K562 (cell line): ENCODE data around the gene FAM83F. TPM values are rescaled to one million over a fixed set of nuclear protein-coding genes. Genes with fewer than 3 reads are reported as not detected.

ENCODE experiments used
- ATAC-seq: fragments of 200-7000 bp; cut with Tn5 transposase; 3 replicates; pipeline ENCODE4 v1.9.1; 2020; ENCODE audit warnings: moderate library complexity
- BruUV-seq: library from RNA; stranded (reverse); fragments of 400-500 nt; replicated peaks from 2 replicates; lab custom pipeline; 2021; lab: Mats Ljungman, UMichigan
- CTCF ChIA-PET: fragments of 300-600 bp; formaldehyde crosslinking; extraction: SDS; loops from one replicate; lab custom pipeline; 2021; ENCODE audit warnings: low intra/inter-chr PET ratio; lab: Yijun Ruan, JAX
- POLR2A ChIA-PET: fragments of 300-600, 350-650 bp; sonication (Branson Sonifier 250); formaldehyde crosslinking; extraction: SDS; loops from one replicate; lab custom pipeline; 2021; ENCODE audit warnings: antibody characterized with exemption, inconsistent platforms; lab: Yijun Ruan, JAX
- DNase-seq, 4 experiments: peaks; one replicate each; pipeline versions ENCODE4 v3.0.0 to v3.0.0-alpha.2; 2011 to 2018; ENCODE audit warnings: low spot score in 3 of 4, mixed read lengths in 3 of 4; ENCODE audit errors: extremely low read depth in 1 of 4
- FAIRE-seq: peaks from 2 replicates; lab custom pipeline; 2011; peaks lifted over from hg19 to GRCh38; lab: Jason Lieb, UNC
- H2AFZ ChIP-seq: 2 replicates; pipeline ENCODE4 v1.6.0; 2011; ENCODE audit warnings: low read depth, low read length, control low read depth, inconsistent platforms
- H3K27ac ChIP-seq: fragments of 200-600 bp; 3 replicates; pipeline ENCODE4 v1.8.0; 2011; ENCODE audit warnings: low read depth, mild to moderate bottlenecking, control low read depth, inconsistent platforms, low read length, moderate library complexity, mixed read lengths; ENCODE audit errors: extremely low read depth
- H3K27me3 ChIP-seq, 2 experiments: fragments of 300-600 bp in 1 of 2; 2 replicates in 1 of 2; 3 replicates in 1 of 2; pipeline versions ENCODE4 v1.6.0 to v1.8.0; 2011; ENCODE audit warnings: inconsistent platforms in 2 of 2, low read length in 2 of 2, mild to moderate bottlenecking in 1 of 2, mixed read lengths in 1 of 2, moderate library complexity in 1 of 2; ENCODE audit not compliant: control insufficient read depth in 2 of 2, insufficient read depth in 2 of 2
- H3K36me3 ChIP-seq: fragments of 300-600 bp; 3 replicates; pipeline ENCODE4 v1.8.0; 2011; ENCODE audit warnings: mild to moderate bottlenecking, low read length, inconsistent platforms; ENCODE audit not compliant: control insufficient read depth, insufficient read depth
- H3K4me1 ChIP-seq, 2 experiments: fragments of 200-600 bp in 1 of 2; replicated peaks in 1 of 2; 2 replicates in 1 of 2; 3 replicates in 1 of 2; pipeline versions ENCODE4 v1.5.1 to v1.8.0; 2011; ENCODE audit warnings: inconsistent platforms in 2 of 2, low read length in 2 of 2, mild to moderate bottlenecking in 1 of 2, mixed read lengths in 1 of 2, moderate library complexity in 1 of 2; ENCODE audit not compliant: control insufficient read depth in 2 of 2, insufficient read depth in 2 of 2
- H3K4me2 ChIP-seq: 2 replicates; pipeline ENCODE4 v1.6.1; 2011; ENCODE audit warnings: low read length, control low read depth, inconsistent platforms, mixed read lengths; ENCODE audit not compliant: insufficient read depth
- H3K4me3 ChIP-seq: fragments of 200-600 bp; sonication (generic), shearing (Covaris generic); 2 replicates; pipeline ENCODE4 v1.5.1; 2016; ENCODE audit warnings: control low read depth, inconsistent platforms
- H3K79me2 ChIP-seq: fragments of 200-600 bp; 3 replicates; pipeline ENCODE4 v1.8.0; 2011; ENCODE audit warnings: low read length, inconsistent platforms; ENCODE audit not compliant: control insufficient read depth, insufficient read depth
- H3K9ac ChIP-seq, 2 experiments: 2 replicates each; pipeline versions ENCODE4 v1.6.0 to v1.6.1; 2011; ENCODE audit warnings: low read depth in 2 of 2, low read length in 2 of 2, control low read depth in 1 of 2, inconsistent platforms in 1 of 2, mild to moderate bottlenecking in 1 of 2, mixed read lengths in 1 of 2; ENCODE audit not compliant: insufficient read depth in 1 of 2
- H3K9me1 ChIP-seq: one replicate; pipeline ENCODE4 v1.6.0; 2011; ENCODE audit warnings: inconsistent platforms, mild to moderate bottlenecking, low read length, moderate library complexity; ENCODE audit not compliant: control insufficient read depth, insufficient read depth
- H3K9me3 ChIP-seq: replicated peaks from 2 replicates; pipeline ENCODE4 v1.5.1; 2011; ENCODE audit warnings: low read depth, low read length, inconsistent platforms; ENCODE audit not compliant: control insufficient read depth, insufficient read depth
- H4K20me1 ChIP-seq: replicated peaks from 2 replicates; pipeline ENCODE4 v1.6.1; 2011; ENCODE audit warnings: low read length, inconsistent platforms, mixed read lengths; ENCODE audit not compliant: control insufficient read depth, insufficient read depth
- EGR1 ChIP-seq: fragments of 450-650 bp; conservative IDR thresholded peaks from 2 replicates; pipeline ENCODE4 v1.6.1; 2017; ENCODE audit warnings: mild to moderate bottlenecking
- FOXK2 ChIP-seq, 2 experiments: fragments of 450-650 bp; IDR thresholded peaks in 1 of 2; conservative IDR thresholded peaks in 1 of 2; 2 replicates each; pipeline ENCODE4 v1.6.1; 2016; ENCODE audit warnings: low read depth in 2 of 2, mild to moderate bottlenecking in 1 of 2
- HDAC1 ChIP-seq, 2 experiments: fragments of 450-650 bp; IDR thresholded peaks; 2 replicates each; pipeline ENCODE4 v1.6.1; 2016 to 2017; ENCODE audit warnings: inconsistent platforms in 1 of 2, mild to moderate bottlenecking in 1 of 2, moderate library complexity in 1 of 2
- KDM1A ChIP-seq, 2 experiments: fragments of 450-650 bp; IDR thresholded peaks; 2 replicates each; pipeline ENCODE4 v1.6.1; 2016; ENCODE audit warnings: mild to moderate bottlenecking in 2 of 2
- MEF2D ChIP-seq: conservative IDR thresholded peaks from 2 replicates; pipeline ENCODE4 v1.6.1; 2016; ENCODE audit warnings: low read depth, missing genetic modification characterization, missing compliant biosample characterization
- NRF1 ChIP-seq, 2 experiments: fragments of 450-650 bp; IDR thresholded peaks in 1 of 2; conservative IDR thresholded peaks in 1 of 2; 2 replicates each; pipeline ENCODE4 v1.6.1; 2014; ENCODE audit warnings: mild to moderate bottlenecking in 2 of 2
- POLR2A ChIP-seq: fragments of 450-650 bp; conservative IDR thresholded peaks from 2 replicates; pipeline ENCODE4 v1.6.1; 2016
- SUPT5H ChIP-seq: fragments of 450-650 bp; IDR thresholded peaks from 2 replicates; pipeline ENCODE4 v1.6.1; 2016
- ZNF3 ChIP-seq: fragments of 250-450 bp; sonication (Bioruptor Pico); IDR thresholded peaks from 2 replicates; pipeline ENCODE4 v1.5.0; 2021; ENCODE audit warnings: mild to moderate bottlenecking, moderate library complexity
- WGBS: fragments of 100-300 bp; shearing (Covaris generic); methylation state at CpG from one replicate; pipeline ENCODE4 v1.1.6; 2016; ENCODE audit warnings: low coverage, mixed read lengths; ENCODE audit not compliant: insufficient coverage; ENCODE audit errors: missing lambda C conversion rate; 5-methylcytosine and 5-hydroxymethylcytosine counted together
- in situ Hi-C: fragments of 300-500 bp; cut with MboI; formaldehyde crosslinking; loops from 4 replicates; pipeline ENCODE4 v1.15.0; 2018; ENCODE audit warnings: inconsistent platforms, mixed read lengths
- intact Hi-C: fragments of 100-400 bp; cut with micrococcal nuclease; formaldehyde crosslinking; loops from 2 replicates; pipeline ENCODE4 v1.14.2; 2022
- polyA plus RNA-seq, 8 experiments: library from polyadenylated mRNA; depleted of rRNA in 4 of 8; stranded (reverse) in 5 of 8; unstranded in 3 of 8; fragments of >200 nt; fragmentation: Nextera tagmentation in 2 of 8; fragmentation: Illumina TruSeq in 1 of 8; extraction: Ambion mirVana in 2 of 8; extraction: Trizol in 1 of 8; gene quantifications; 2 replicates each; pipeline versions ENCODE4 v1.2.1 to v1.2.3, GENCODE V29; 2011 to 2014; ENCODE audit warnings: inconsistent platforms in 1 of 8, missing spikeins in 1 of 8
- total RNA-seq, 7 experiments: library from RNA; depleted of rRNA in 6 of 7; stranded (reverse); fragments of >200 nt in 6 of 7; fragmentation: Illumina TruSeq in 2 of 7; extraction: Trizol in 2 of 7; gene quantifications; 2 replicates each; pipeline versions ENCODE4 v1.2.1 to v1.2.3, GENCODE V29; 2011 to 2021; ENCODE audit warnings: low replicate concordance in 1 of 7
- TF ChIP-seq, protein P1 (sequence below), 2 experiments: fragments of 450-650 bp; conservative IDR thresholded peaks; 2 replicates each; pipeline ENCODE4 v1.6.1; 2017; ENCODE audit warnings: mild to moderate bottlenecking in 2 of 2, moderate library complexity in 2 of 2

FAM83F gene
- total and polyA plus RNA-seq, 9 of the 15 experiments (the other 6 are each of a cell fraction or from before 2014, with no cell fraction given) = under 0.01 to 0.13 (median 0.04) TPM; not detected in 1

- 20% methylated on average over 8 of the region's 8 CpGs for WGBS
- Histone ChIP-seq H3K36me3 (peaks cover 62% of the 10 kb centered on the region; the same call in 2 of the 3 replicates), H3K27ac (no peak overlapping the region; the same call in 1 of the 3 replicates), H3K4me3 (peak overlapping the region; percentile 55; the same call in 1 of the 2 replicates), H2AFZ (no peak overlapping the region), H3K27me3 (no peaks in the 10 kb centered on the region), H4K20me1 (no peaks in the 10 kb centered on the region), H3K9me1 (no peaks in the 10 kb centered on the region), H3K79me2 (peaks cover 86% of the 10 kb centered on the region), H3K9ac (peak overlapping the region; percentile 27 to 88; a peak in 3 of 4 replicates), H3K4me1 (peaks cover 9 to 54% of the 10 kb centered on the region in 2 experiments; a peak in 4 of 5 replicates), H3K4me2 (peak overlapping the region; percentile 92), H3K9me3 (no peaks in the 10 kb centered on the region)
- DNase-seq (peak in 3 of 4 experiments; percentile 18 to 36 (median 18)), FAIRE-seq (no peak), ATAC-seq (peak; percentile 33)
- ChIA-PET CTCF (no interaction called here), POLR2A (interaction anchor here (0.6 to 1.0 kb wide), 5 partner anchors 22 to 94 kb away, joined by 3 read pairs; no protein-coding TSS in a partner anchor)
- intact Hi-C loops (no loop called here), in situ Hi-C loops (no loop called here)
- no peak for TF ChIP-seq NRF1 (conservative IDR thresholded peaks at IDR 0.05 in 1 of 2, IDR thresholded peaks at IDR 0.05 in 1 of 2)
- TF ChIP-seq ZNF3 (CRISPR knock-in tag) = no peak
- peak; percentile 62; the same call in 1 of the 2 replicates for TF ChIP-seq MEF2D (tag)
- TF ChIP-seq EGR1 = peak; percentile 76
- peak in 1 of 2 experiments; percentile 34; a peak in 1 of 4 replicates for TF ChIP-seq HDAC1 (IDR thresholded peaks at IDR 0.05)
- peak in 1 of 2 experiments; percentile 44; a peak in 1 of 4 replicates for TF ChIP-seq FOXK2 (conservative IDR thresholded peaks at IDR 0.05 in 1 of 2, IDR thresholded peaks at IDR 0.05 in 1 of 2; ENCODE audit: low read depth in 2 of 2)
- TF ChIP-seq, protein P1, sequence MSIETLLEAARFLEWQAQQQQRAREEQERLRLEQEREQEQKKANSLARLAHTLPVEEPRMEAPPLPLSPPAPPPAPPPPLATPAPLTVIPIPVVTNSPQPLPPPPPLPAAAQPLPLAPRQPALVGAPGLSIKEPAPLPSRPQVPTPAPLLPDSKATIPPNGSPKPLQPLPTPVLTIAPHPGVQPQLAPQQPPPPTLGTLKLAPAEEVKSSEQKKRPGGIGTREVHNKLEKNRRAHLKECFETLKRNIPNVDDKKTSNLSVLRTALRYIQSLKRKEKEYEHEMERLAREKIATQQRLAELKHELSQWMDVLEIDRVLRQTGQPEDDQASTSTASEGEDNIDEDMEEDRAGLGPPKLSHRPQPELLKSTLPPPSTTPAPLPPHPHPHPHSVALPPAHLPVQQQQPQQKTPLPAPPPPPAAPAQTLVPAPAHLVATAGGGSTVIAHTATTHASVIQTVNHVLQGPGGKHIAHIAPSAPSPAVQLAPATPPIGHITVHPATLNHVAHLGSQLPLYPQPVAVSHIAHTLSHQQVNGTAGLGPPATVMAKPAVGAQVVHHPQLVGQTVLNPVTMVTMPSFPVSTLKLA (conservative IDR thresholded peaks at IDR 0.05) = peak in 1 of 2 experiments; percentile 20; a peak in 1 of 4 replicates
- peak; percentile 59; the same call in 1 of the 2 replicates for TF ChIP-seq SUPT5H
- peak; percentile 42; the same call in 1 of the 2 replicates for TF ChIP-seq POLR2A
- TF ChIP-seq KDM1A (IDR thresholded peaks at IDR 0.05) = peak in 1 of 2 experiments; percentile 64; a peak in 1 of 4 replicates
- BruUV-seq = no TSS peak
Observed at GRCh38 chr22:39949964-39950737, 44.6 kb upstream of the FAM83F start.
